Superior temporal gyrus (tissue), 1 donor: ENCODE measurements around the gene ZNF865.

ENCODE experiments used
- DNase-seq: peaks from one replicate; pipeline ENCODE4 v3.0.0-alpha.2; 2016; ENCODE audit errors: extremely low spot score

The ZNF865 gene

DNA sequence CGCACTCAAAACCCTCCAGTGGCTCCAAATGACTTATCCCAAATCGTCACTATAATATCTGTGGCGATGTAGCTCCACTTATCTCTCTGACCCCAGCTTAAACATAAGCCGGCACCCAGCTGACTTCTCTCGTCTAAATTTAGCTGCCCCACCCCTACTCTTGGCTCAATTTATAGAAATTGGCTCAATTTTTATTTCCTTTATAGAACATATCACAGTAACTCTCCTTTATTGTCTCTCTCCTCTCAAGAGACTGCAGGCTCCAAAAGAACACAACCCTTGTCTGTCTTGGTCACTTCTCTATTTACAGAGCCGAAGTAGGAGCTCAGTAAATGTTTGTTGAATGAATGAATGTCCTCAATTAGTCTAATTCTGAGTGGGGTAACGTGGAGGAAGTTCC lies 18.1 kb downstream of the ZNF865 start:
- DNase-seq, result no peak

DNA sequence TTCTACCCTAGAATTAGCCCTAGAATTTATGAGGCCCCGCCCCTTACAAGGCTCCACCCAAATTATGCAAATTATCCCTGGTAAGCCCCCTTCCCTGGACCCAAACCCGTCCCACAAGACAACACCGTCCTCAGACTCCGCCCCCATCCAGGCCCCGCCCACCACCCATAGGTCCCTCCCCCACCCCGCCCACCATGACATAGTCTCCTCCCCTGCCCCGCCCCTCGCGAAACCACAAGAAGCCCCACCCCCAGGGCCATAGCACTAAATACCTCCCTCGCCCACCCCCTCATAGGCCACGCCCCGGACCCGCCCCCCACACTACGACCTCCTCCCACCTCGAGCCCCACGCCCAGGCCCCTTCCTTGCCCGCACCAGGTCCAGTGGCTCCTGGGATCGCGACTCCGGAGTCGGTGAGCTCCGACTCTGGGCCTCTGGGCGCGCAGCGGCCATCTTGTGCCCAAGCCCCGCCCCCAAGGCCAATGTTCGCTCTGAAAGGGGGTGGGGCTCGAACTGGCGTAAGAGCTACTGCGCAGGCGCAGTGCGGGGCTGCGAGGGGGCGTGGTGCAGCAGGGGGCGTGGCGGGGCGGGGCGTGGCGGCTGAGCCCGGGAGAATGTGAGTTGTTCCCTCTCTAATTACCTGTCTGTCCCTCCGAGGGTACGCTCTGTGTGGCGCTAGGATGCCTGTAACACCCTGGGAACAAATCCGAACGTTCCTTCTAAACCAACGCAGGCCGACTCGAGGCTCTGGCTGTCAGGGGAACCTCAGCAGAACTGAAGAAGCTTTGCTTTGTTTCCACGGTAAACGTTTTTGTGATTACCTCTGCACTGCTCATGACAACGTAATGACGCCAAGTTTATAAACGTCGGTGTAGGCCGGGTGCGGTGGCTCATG lies 18.9 kb downstream of the ZNF865 start, which contains the start of gene ZNF784:
Gene ZNF784 (minus strand): TSS at position 458 of the 895 bp plus-strand sequence. CDS start 5 bp downstream, at position 453.
- DNase-seq, result peak; percentile 88

DNA sequence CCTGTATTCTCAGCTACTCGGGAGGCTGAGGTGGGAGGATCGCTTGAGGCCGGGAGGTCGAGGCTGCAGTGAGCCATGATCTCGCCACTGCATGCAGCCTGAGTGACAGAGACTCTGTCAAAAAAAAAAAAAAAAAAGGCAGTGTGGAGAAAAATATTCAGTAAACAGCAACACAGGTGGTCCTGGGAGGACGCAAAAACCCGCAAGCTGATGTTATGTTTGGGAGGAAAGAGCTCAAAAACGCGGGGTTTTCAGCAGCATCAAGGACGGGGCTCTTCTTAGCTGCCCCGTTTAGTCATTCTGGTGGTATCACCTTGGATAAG lies 19.5 kb downstream of the ZNF865 start:
- DNase-seq, result no peak

DNA sequence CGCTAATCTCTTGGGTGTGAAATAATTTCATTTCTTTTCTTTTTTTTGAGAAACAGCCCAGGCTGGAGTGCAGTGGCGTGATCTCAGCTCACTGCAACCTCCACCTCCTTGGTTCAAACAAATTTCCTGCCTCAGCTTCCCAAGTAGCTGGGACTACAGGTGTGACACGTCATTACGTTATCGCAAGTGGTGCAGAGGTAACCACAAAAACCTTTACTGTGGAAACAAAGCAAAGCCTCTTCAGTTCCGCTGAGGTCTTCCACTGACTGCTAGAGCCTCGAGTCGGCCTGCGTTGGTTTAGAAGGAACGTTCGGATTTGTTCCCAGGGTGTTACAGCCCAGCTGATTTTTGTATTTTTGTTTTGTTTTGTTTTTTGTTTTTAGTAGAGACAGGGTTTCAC lies 20.9 kb downstream of the ZNF865 start:
- DNase-seq, result no peak

DNA sequence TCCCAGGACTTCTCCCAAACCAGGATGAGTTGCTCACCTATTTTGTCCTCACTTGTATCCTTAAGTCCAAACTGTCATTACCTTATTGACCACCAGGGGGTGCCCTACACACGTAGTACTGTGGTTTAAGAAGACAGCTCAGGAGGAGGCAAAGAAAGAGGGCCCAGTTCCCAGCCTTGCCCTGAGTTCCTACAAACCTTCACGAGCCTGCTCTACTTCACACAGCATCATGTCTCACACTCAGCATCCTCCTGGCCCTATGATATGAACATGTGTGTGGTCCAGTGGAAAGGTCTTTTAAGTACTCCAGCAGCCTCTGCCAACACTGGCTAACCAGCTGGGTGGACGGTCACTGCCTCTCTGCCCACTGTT lies 27.0 kb downstream of the ZNF865 start:
- DNase-seq, result peak; percentile 98

DNA sequence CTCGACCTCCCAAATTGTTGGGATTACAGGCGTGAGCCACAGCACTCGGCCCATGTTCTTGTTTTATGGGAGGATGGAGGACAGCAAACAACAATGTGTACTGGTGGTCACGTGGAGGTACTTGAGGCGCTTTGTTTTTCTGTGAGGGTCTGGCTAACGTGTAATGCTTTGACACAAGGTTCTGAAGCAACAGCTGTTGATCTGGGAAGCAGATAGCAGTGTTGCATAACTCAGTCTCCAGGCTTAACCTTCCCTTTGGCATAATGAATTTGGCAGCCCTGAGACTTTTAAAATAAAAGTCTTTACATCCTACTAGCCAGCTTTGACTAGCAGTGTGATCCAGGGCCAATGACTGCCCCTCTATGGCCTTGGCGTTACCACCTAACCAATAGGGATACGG lies 28.4 kb downstream of the ZNF865 start:
- DNase-seq, result no peak

DNA sequence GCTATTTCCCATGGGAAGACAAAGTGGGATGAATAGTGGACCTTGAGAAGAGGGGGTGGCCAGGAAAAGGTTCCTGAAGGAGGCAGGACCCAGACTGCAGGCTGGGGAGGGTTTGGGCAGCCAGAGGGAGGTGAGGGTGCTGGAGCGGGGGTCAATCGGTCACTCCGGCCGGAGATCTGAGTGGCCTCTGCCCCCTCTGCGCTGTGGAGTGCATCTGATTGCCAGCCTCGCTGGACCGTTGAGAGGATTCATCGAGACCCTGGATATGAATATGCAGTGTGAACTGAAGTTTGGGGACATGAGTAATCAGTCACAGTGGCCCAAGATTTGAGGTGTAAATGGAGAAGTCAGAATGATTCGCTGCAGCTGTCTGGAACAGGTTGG lies 29.9 kb downstream of the ZNF865 start:
- no peak for DNase-seq

DNA sequence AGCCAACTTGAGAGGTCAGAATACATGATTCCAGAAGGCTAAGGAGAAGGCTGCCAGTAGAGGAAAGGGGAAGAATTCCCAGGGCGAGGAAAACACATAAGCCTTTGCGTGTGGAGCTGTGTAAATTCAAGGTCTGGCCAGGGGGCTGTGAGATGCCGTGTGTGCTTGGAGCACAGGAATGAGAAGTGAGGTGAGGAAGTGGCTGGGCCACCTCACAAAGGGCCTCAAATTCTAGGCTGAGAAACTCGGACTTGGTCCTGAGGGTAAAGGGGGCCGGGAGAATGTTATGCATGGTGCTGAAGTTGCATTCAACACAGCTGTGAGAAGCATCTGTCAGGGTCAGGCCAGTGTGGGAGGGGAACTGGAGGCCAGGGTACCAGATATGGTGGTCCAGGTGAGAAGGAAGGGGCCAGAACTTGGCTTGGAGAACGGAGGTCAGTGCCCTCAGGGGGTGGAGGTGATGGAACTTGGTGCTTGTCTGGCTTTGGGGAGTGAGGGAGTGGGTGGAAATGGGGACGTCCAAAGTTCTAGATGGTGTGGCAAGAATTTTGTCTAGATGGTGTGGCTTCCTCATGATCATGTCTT lies 30.5 kb downstream of the ZNF865 start:
- DNase-seq, result no peak

DNA sequence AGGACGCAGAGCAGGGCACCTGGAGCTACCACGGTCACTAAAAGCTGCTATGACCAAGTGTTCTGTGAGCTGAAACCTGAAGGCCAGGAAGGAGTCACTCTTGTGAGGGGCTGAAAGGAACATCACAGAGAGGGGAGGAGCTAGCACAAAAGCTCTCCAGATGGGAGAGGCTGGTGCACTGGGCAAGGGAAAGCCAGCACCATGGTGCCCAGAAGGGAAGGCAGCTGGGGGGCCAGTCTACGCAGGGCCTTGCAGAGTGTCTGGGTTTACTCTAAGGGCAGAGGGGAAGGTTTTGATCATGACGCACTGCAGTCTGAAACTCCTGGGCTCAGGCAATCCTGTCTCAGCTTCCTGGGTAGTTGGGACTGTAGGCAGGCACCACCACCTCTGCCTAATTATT lies 31.3 kb downstream of the ZNF865 start:
- DNase-seq, result no peak

DNA sequence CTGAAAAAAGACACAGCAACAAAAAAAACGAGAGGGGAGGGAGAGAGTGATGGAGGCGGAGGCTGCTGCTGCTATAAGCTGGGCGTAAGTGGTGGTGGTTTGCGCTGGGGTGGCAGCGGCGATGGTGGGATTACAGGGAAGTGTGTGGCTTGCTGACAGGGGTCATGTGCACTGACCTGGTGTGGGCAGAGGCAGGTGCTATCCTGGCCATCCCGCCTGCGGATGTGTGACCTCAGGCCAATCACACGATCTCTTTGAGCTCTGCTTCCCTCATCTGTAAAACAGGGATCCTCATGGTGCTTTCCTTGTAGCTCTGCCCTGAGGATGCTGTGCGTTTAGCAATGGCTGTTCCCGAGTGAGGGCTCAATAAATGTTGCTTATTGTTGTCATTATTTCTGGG lies 32.1 kb downstream of the ZNF865 start:
- DNase-seq, result no peak

DNA sequence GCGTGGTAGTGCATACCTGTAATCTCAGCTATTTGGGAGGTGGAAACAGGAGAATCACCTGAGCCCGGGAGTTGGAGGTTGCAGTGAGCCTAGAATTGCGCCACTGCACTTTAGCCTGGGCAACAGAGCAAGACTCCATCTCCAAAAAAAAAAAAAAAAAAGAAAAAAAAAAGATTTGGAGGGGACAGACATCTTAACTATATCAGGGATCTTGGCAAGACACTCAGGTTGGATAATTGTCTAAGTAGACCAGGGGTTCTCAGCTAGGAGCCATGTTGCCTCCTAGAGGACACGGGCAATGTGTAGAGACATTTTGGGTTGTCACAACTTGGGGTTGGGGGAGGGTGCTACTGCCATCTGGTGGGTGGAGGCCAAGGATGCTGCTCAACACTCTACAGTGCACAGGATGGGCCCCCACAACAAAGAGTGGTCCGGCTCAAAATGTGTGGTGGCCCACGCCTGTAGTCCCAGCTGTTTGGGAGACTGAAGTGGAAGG lies 33.5 kb downstream of the ZNF865 start:
- no peak for DNase-seq

DNA sequence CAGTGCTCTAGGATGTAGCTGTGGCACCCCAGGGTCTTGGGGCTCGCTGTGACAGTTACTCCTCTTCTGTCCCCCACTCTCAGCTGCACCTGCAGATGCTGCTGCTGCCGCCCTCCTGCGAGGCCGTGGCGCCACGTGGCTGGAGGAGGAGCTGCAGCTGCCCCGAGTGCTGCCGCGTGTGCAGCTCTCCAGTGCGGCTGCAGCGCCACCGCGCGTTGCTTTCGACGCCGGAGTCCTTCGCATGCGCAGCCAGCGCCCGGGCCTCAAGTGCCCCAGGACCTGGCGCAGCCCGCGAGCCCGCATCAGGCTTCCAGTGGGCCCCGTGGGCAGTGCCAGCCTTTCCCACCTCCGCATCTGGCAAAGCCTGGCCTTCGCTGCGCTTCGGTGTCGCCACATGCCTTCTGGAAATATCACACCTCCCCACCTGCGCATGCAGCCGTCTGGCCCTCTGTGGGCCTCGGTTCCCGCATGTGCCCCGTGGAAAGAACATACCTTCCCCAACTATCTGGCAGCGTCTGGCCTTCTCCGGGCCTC lies 34.7 kb downstream of the ZNF865 start:
- DNase-seq, result peak; percentile 67

DNA sequence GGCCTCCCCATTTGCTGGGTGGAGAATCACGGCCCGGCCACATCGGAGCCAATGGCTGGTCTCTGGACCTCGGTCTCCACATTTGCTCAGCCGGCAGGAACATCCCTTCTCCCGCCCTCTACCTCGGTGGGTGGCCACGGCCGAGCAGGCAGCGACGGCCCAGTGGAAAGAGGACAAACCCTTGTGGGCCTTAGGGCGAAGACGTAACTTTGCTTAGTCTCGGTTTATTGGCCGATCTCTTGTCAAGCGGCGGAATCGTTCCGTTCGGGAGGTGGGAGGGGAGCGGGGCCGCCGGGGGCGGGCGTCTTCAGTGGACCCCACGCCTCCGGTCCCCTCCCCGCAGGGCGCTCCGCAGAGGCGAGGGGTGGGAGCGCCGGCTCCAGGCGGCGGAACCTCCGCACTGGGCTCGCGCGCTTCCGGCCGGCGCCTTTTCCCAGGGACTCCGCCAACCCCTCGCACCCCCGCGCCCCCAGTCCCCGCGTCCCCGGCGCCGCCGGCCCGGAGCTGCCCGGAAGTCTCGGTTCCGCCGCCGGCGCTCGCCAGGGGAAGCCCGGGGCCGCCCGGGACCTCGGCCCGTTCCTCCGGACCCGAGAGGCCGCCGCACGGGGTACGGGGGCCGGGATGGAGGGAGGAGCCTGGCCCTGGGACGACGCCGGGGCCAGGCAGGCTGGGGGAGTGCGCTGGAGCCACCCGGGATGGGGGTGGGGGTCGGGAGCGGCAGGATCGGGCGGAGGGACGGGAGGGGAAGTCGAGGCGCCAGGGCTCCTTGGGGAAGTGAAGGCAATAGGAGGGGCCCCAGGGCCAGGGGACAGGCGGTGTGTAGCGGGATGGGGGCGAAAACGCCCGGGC lies 35.4 kb downstream of the ZNF865 start, which contains the start of gene ZNF580:
Gene ZNF580 (plus strand): TSS at position 426 of the 849 bp plus-strand sequence. CDS start 1,507 bp downstream, outside the sequence.
- peak; percentile 44 for DNase-seq

DNA sequence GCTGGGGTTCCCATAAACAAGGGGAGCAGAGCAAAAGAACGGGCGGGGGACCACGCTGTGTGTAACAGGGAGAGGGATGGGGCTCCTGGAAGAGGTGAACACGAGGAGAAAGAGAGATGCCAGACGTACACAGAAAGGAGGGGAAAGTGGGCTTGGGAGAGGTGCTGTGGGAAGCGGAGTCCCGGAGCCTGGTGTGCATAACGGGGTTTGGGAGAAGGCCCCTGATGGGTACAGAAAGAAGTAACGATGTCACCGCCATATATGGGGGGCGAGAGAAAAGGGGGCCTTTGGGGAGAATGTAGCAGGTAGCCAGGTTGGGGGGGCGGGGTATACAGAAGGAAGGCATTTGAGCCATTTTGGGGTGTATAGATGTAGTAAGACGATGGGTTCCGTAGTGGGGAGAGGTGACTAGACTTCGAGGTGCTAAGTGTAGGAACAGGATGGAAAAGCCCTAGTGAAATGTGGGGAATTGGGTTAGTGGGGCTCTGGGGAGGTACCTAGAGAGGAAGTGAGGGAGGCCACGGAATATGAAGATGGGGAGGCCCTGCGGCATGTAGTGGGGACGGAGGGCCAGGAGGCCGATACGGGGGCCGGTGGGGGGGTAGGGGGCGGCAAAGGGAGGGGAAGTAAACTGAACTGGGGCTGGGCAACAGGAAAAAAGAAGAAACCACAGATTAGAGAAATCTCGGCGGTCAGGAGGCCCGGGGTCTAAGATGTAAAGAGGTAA lies 36.1 kb downstream of the ZNF865 start:
- DNase-seq, result peak; percentile 25

DNA sequence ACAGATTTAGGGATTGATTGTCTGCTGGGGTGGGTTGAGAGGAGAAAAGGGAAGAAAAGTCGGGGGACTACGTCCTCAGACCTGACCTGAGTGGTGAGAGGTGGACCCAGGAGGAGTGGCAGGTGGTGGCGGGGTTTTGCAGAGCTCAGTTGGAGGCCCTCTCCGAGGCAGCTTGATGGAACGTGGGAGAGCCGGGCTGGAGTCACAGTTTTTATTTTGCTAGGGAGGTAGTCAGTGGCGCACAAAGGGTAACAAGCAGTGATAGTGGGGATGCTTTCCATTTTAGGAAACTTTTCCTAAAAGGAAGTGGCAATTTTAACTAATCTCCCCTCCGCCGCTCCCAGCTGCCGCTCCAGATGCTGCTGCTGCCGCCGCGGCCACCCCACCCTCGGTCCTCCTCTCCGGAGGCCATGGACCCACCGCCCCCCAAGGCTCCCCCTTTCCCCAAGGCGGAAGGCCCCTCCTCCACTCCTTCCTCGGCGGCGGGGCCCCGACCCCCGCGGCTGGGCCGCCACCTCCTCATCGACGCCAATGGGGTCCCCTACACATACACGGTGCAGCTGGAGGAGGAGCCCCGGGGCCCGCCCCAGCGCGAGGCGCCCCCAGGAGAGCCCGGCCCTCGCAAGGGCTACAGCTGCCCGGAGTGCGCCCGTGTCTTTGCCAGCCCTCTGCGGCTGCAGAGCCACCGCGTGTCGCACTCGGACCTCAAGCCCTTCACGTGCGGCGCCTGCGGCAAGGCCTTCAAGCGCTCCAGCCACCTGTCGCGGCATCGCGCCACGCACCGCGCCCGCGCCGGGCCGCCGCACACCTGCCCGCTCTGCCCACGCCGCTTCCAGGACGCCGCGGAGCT lies 36.9 kb downstream of the ZNF865 start:
- DNase-seq, result no peak

DNA sequence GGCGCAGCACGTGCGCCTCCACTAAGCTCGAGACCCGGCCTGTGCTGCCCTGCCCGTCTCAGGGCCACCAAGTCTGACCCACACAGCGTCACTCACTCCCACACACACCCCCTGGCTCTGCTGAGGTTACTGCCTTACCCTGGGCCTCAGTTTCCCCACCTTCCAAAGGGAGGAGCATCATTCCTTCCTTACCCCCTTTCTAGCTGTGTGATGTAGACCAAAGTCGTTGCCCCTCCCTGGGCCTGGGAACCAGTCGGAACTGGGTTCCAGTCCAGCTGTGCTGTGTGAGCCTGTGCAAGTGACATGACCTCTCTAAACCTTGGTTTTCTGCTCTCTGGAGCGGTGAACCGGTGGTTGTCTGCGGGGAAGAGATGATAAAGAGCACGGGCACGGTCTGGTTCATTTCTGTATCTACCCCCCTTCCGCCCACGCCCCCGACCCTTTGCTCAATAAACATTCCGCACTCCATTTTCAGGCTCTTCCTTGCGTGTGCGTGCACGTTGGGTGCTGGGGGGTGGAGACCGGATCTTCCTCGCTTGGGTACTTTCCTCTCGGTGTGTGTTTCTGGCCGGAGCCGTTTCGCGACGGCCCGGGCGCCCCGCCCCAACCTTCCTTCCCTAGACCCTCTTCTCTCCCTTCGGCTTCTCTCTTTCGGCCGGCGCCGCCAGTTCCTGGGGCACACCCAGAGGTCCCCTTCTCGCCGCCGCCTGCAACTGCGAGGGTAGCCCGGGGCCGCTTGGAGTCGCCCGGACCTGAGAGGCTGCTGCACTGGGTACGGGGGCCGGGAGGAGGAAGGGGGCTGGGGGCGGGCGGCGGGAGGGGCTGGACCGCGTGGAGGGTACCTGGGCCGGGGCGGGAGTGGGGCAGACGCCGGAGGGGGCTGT lies 37.8 kb downstream of the ZNF865 start, which contains the start of gene ZNF581:
Gene ZNF581 (plus strand): TSS at position 647 of the 884 bp plus-strand sequence. CDS start 923 bp downstream, outside the sequence.
- DNase-seq, result peak; percentile 67

DNA sequence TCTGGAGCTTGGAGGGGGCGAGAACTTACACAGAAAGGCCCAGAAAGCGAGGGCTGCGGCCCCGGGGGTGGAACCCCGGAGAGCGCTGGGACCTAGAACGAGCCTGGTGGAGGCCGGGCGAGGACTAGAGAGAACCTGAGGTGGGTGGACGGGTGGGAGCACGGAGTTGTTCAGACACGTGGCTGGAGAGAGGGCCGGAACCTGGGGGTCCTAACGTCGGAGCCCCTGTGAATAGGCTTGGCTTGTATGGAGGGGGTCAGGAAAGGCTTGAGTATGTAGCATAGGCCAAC lies 38.4 kb downstream of the ZNF865 start:
- no peak for DNase-seq

DNA sequence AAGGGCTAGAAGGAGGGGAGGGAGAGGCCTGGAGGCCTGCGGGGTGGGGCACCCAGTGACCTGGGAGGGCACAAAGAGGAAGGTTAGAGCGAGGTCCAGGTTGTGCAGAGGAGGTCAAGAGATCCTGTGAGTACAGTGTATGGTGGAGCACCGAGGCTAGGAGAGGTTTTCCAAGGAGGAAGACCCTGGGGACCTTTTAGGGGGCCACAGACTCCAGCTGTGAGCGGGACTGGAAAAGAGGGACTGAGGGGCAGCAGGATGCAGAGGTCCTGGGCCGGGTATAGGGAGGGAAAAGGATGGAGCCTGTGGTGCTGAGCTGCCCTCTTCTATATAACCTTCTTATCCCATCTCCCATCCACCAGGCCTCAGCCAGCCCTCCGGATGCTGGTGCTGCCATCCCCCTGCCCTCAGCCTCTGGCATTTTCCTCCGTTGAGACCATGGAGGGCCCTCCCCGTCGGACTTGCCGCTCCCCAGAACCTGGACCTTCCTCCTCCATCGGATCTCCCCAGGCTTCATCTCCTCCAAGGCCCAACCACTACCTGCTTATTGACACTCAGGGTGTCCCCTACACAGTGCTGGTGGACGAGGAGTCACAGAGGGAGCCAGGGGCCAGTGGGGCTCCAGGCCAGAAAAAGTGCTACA lies 38.9 kb downstream of the ZNF865 start:
- DNase-seq, result no peak
